Tibial artery (tissue), 4 donors: Measurements from ENCODE around the gene YDJC.
A peak's percentile ranks its signal among the peaks of the same experiment; 100 is the strongest.
"Not testable (repeated sequence)": the region's sequence is repeated elsewhere in the genome, so short reads cannot be mapped to it uniquely, and the experiment has no call there.

Experiments
- DNase-seq, 2 donors: peaks; one replicate each; pipeline ENCODE4 v3.0.0-alpha.2; 2019
- H3K27ac ChIP-seq, 2 donors: fragments of 200-600 bp; sonication (generic) in 1 of 2; 1 replicate in 1 of 2; 2 replicates in 1 of 2; pipeline ENCODE4 v1.5.1; 2018 to 2019; ENCODE audit warnings: mild to moderate bottlenecking in 1 of 2
- H3K27me3 ChIP-seq, 2 donors: fragments of 200-600 bp; sonication (generic) in 1 of 2; one replicate each; pipeline versions ENCODE4 v1.5.1 to v1.6.0; 2016 to 2019
- H3K36me3 ChIP-seq, 3 donors: fragments of 200-600 bp; sonication (generic) in 2 of 3; one replicate each; pipeline ENCODE4 v1.5.1; 2016 to 2019; ENCODE audit warnings: mild to moderate bottlenecking in 2 of 3
- H3K4me1 ChIP-seq, 4 donors: fragments of 200-600 bp; sonication (generic) in 2 of 4; 1 replicate in 3 of 4; 2 replicates in 1 of 4; pipeline ENCODE4 v1.5.1; 2016 to 2019
- H3K4me3 ChIP-seq, 2 donors: fragments of 200-600 bp; sonication (generic) in 1 of 2; 1 replicate in 1 of 2; 2 replicates in 1 of 2; pipeline ENCODE4 v1.5.1; 2018 to 2019; ENCODE audit warnings: mild to moderate bottlenecking in 2 of 2
- H3K9me3 ChIP-seq, 3 donors: fragments of 200-600 bp; sonication (generic) in 1 of 3; one replicate each; pipeline ENCODE4 v1.5.1; 2016 to 2019
- intact Hi-C: fragments of 100-400 bp; cut with DNase I; formaldehyde crosslinking; loops from one replicate; pipeline ENCODE4 v1.15.0; 2023; ENCODE audit warnings: low total_unique reads
- TF ChIP-seq, protein P1 (sequence below), 2 experiments: fragments of 200-600 bp in 1 of 2; fragments of 450-650 bp in 1 of 2; IDR thresholded peaks; one replicate each; pipeline ENCODE4 v1.5.1; 2017 to 2019; ENCODE audit warnings: antibody characterized with exemption in 2 of 2, mild to moderate bottlenecking in 1 of 2, moderate library complexity in 1 of 2

Gene YDJC

DNA sequence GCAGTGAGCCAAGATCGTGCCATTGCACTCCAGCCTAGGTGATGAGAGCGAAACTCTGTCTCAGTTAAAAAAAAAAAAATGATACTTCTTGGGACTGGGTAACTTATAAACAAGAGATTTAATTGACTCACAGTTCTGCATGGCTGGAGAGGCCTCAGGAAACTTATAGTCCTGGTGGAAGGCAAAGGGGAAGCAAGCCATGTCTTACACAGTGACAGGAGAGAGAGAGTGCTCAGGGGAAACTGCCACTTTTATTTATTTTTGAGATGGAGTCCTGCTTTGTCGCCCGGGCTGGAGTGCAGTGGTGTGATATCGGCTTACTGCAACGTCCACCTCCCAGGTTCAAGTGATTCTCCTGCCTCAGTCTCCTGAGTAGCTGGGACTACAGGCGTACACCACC is 20.5 kb upstream of the YDJC start:
- no peak overlapping the region for H3K4me3 ChIP-seq
- TF ChIP-seq, protein P1, sequence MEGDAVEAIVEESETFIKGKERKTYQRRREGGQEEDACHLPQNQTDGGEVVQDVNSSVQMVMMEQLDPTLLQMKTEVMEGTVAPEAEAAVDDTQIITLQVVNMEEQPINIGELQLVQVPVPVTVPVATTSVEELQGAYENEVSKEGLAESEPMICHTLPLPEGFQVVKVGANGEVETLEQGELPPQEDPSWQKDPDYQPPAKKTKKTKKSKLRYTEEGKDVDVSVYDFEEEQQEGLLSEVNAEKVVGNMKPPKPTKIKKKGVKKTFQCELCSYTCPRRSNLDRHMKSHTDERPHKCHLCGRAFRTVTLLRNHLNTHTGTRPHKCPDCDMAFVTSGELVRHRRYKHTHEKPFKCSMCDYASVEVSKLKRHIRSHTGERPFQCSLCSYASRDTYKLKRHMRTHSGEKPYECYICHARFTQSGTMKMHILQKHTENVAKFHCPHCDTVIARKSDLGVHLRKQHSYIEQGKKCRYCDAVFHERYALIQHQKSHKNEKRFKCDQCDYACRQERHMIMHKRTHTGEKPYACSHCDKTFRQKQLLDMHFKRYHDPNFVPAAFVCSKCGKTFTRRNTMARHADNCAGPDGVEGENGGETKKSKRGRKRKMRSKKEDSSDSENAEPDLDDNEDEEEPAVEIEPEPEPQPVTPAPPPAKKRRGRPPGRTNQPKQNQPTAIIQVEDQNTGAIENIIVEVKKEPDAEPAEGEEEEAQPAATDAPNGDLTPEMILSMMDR (IDR thresholded peaks at IDR 0.05), result no peak
- H3K27ac ChIP-seq, result no peak overlapping the region
- peaks cover 0 to 24% (median 15%) of the 10 kb centered on the region in 4 donors for H3K4me1 ChIP-seq
- no peak for DNase-seq
- no peaks in the 10 kb centered on the region for H3K9me3 ChIP-seq
- intact Hi-C loops, result no loop called here
- H3K27me3 ChIP-seq, result peaks cover 0 to 12% of the 10 kb centered on the region in 2 donors
- H3K36me3 ChIP-seq, result peaks cover 0 to 5% (median 3%) of the 10 kb centered on the region in 3 donors

DNA sequence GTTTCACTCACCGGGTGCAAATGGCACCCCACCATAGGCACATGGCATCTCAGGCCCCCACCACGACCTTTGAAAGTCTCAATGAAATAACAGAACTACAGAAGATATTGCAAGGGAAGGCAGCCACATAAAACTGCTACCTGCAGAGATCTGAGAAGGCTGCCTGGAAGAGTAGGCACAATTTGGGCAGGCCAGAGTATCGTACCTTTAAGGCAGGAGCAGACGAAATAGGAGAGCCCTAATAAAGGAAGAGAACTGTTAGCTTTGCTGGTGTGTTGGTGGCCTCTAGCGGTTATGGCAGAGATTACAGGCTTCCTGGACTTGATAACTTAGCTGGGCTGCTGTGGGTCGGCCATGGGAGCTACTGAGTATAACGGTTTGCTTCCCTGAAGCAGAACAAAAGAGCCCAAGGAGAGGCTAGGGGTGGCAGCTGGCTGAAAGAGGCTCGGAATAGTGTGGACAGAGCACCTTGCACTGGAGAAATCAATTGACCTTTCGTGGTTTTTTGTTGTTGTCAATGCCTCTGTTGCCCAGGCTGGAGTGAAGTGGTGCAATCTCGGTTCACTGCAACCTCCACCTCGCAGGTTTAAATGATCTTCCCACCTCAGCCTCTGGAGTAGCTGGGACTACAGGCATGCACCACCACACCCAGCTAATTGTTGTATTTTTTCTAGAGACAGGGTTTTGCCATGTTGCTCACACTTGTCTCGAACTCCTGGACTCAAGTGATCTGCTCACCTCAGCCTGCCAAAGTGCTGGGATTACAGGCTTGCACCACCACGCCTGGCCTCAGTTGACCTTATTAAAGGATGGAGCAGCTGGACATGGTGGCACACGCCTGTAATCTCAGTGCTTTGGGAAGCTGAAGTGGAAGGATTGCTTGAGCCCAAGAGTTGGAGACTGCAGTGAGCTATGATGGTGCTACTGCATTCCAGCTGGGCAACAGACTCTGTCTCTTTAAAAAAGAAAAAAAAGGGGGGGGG is 17.1 kb upstream of the YDJC start:
- Histone ChIP-seq H3K9me3 (no peaks in the 10 kb centered on the region), H3K4me3 (no peak overlapping the region), H3K27ac (no peak overlapping the region), H3K36me3 (peaks cover 0 to 8% (median 7%) of the 10 kb centered on the region in 3 donors), H3K4me1 (peaks cover 0 to 30% (median 22%) of the 10 kb centered on the region in 4 donors), H3K27me3 (no peaks in the 10 kb centered on the region)
- TF ChIP-seq, protein P1 (IDR thresholded peaks at IDR 0.05), result peak; percentile 81 to 89
- intact Hi-C loops, result no loop called here
- DNase-seq, result peak; percentile 78 to 88

DNA sequence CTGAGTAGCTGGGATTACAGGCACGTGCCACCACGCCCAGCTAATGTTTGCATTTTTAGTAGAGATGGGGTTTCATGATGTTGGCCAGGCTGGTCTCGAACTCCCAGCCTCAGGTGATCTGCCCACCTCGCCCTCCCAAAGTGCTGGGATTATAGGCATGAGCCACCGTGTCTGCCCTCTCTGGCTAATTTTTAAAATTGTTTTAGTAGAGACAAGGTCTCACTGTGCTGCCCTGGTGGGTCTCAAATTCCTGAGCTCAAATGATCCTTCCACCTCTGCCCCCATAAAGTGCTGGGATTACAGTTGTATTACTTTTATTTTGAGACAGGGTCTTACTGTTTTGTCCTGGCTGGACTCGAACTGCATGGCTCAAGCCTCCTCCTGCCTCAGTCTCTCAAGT is 15.7 kb upstream of the YDJC start:
- peaks cover 0 to 29% (median 21%) of the 10 kb centered on the region in 4 donors for H3K4me1 ChIP-seq
- intact Hi-C loops, H3K36me3 ChIP-seq, H3K4me3 ChIP-seq, H3K27ac ChIP-seq, H3K27me3 ChIP-seq, H3K9me3 ChIP-seq, DNase-seq: not testable (repeated sequence)

DNA sequence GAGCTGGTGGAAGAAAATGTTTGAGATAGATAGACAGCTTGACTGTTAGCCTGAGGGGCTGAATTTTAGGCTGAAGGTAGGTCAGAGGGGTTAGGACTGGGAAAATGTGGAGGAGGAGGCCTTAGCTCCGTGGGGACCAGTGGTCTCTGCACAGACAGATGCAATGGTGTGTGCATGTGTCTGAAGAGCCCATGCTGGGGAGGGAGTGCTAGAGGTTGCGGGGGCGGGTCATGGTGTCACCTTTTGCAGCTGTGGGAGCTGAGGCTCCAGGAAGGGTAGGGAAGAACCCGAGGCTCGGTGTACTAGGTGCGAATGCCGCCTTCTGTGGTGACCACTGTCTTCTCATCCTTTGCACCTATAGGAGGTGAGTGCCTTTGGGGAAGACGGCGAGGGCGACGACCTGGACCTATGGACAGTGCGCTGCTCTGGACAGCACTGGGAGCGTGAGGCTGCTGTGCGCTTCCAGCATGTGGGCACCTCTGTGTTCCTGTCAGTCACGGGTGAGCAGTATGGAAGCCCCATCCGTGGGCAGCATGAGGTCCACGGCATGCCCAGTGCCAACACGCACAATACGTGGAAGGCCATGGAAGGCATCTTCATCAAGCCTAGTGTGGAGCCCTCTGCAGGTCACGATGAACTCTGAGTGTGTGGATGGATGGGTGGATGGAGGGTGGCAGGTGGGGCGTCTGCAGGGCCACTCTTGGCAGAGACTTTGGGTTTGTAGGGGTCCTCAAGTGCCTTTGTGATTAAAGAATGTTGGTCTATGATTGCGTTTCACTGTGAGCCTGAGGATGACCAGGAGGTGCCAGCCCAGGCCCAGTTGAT is 13.9 kb upstream of the YDJC start:
- H3K4me1 ChIP-seq, result peaks cover 0 to 29% (median 21%) of the 10 kb centered on the region in 4 donors
- H3K4me3 ChIP-seq, result peak overlapping the region in 1 of 2 donors; percentile 94
- TF ChIP-seq, protein P1 (IDR thresholded peaks at IDR 0.05), result no peak
- no peak overlapping the region for H3K27ac ChIP-seq
- intact Hi-C loops, result no loop called here
- H3K36me3 ChIP-seq, result peaks cover 0 to 8% (median 7%) of the 10 kb centered on the region in 3 donors
- H3K27me3 ChIP-seq, result no peaks in the 10 kb centered on the region
- DNase-seq, result no peak
- no peaks in the 10 kb centered on the region for H3K9me3 ChIP-seq

DNA sequence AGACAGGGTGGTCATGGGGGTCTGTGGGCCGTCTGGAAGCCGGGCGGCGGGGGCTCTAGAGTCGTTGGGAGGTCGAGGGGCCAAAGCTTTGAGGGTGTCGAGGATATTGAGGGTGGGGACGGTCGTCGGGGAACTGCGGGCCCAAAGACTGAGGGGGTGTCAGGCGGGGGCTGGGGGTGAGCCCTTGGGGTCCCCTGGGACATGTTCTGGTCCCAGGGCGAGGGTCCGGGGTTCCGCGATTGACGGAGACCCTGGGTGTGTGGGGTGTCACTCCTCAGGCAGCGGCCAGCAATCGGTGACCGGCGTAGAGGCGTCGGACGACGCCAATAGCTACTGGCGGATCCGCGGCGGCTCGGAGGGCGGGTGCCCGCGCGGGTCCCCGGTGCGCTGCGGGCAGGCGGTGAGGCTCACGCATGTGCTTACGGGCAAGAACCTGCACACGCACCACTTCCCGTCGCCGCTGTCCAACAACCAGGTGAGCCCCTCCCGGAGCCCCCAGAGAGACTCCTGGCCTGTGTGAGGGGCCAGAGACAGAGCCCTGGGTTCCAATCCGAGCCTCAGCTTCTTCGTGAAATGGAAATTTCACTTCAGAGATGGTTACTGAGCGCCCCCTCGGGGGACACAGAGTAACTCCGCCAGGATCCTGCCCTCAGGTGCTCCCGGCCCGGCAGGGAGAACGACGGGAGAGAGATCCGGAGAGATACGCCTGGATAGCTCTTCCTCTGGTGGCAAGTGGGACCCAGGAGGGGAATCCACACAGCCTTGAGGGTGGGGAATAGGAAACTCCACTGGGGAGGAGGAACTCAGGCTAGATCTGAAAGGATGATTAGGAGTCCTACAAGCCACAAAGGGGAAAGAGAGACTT is 13.0 kb upstream of the YDJC start:
- H3K36me3 ChIP-seq, result peaks cover 0 to 8% (median 7%) of the 10 kb centered on the region in 3 donors
- H3K27ac ChIP-seq, result peak overlapping the region; percentile 64 to 69
- H3K4me1 ChIP-seq, result peaks cover 0 to 29% (median 21%) of the 10 kb centered on the region in 4 donors
- intact Hi-C loops, result no loop called here
- no peaks in the 10 kb centered on the region for H3K9me3 ChIP-seq
- TF ChIP-seq, protein P1 (IDR thresholded peaks at IDR 0.05), result peak; percentile 25
- peak overlapping the region; percentile 65 to 94 for H3K4me3 ChIP-seq
- no peak for DNase-seq
- no peaks in the 10 kb centered on the region for H3K27me3 ChIP-seq
